GM12878 (cell line): Measurements from ENCODE around the gene TRIM74. TPM values are rescaled to one million over a fixed set of nuclear protein-coding genes. Genes with fewer than 3 reads are reported as not detected.

ENCODE experiments used
- ATAC-seq: fragments of 200-7000 bp; cut with Tn5 transposase; 3 replicates; pipeline ENCODE4 v1.9.1; 2020; ENCODE audit warnings: mild to moderate bottlenecking, moderate library complexity
- BruUV-seq: library from RNA; stranded (reverse); fragments of 400-500 nt; replicated peaks from 2 replicates; lab custom pipeline; 2021; lab: Mats Ljungman, UMichigan
- CTCF ChIA-PET: fragments of 300-600 bp; sonication (Branson Sonifier 250); formaldehyde crosslinking; extraction: SDS; loops from one replicate; lab custom pipeline; 2021; ENCODE audit warnings: inconsistent platforms; lab: Yijun Ruan, JAX
- POLR2A ChIA-PET: fragments of 350-600 bp; formaldehyde crosslinking; extraction: SDS; loops from one replicate; lab custom pipeline; 2021; ENCODE audit warnings: inconsistent platforms; lab: Charles Lee
- RAD21 ChIA-PET: fragments of 300-600 bp; sonication (Branson Sonifier 250); formaldehyde crosslinking; loops from one replicate; lab custom pipeline; 2023; ENCODE audit warnings: antibody characterized with exemption; ENCODE audit not compliant: unreplicated experiment; lab: Charles Lee
- SMC1A ChIA-PET: fragments of 300-600 bp; sonication (Branson Sonifier 250); formaldehyde crosslinking; loops from one replicate; lab custom pipeline; 2023; ENCODE audit not compliant: unreplicated experiment, uncharacterized antibody; lab: Charles Lee
- DNase-seq: peaks from one replicate; pipeline ENCODE4 v3.0.0-alpha.2; 2011; ENCODE audit warnings: low read depth, low spot score
- FAIRE-seq: peaks from 3 replicates; lab custom pipeline; 2011; peaks lifted over from hg19 to GRCh38; lab: Jason Lieb, UNC
- H2AFZ ChIP-seq: 2 replicates; pipeline ENCODE4 v1.6.0; 2011; ENCODE audit warnings: low read depth, low read length, control low read depth; ENCODE audit not compliant: control insufficient read depth
- H3K27ac ChIP-seq: 2 replicates; pipeline ENCODE4 v1.5.1; 2011; ENCODE audit warnings: control low read depth; ENCODE audit not compliant: control insufficient read depth, insufficient read depth
- H3K27me3 ChIP-seq, 2 experiments: replicated peaks in 1 of 2; 2 replicates each; pipeline versions ENCODE4 v1.6.0 to v1.6.1; 2011; ENCODE audit warnings: low read length in 1 of 2; ENCODE audit not compliant: control insufficient read depth in 2 of 2, insufficient read depth in 2 of 2
- H3K36me3 ChIP-seq, 2 experiments: 2 replicates each; pipeline ENCODE4 v1.5.1; 2011; ENCODE audit warnings: low read length in 1 of 2; ENCODE audit not compliant: control insufficient read depth in 2 of 2, insufficient read depth in 2 of 2
- H3K4me1 ChIP-seq: 2 replicates; pipeline ENCODE4 v1.6.1; 2011; ENCODE audit warnings: mild to moderate bottlenecking, low read length, moderate library complexity, mixed read lengths; ENCODE audit not compliant: control insufficient read depth, insufficient read depth
- H3K4me2 ChIP-seq: 2 replicates; pipeline ENCODE4 v1.6.0; 2011; ENCODE audit warnings: control low read depth; ENCODE audit not compliant: control insufficient read depth, insufficient read depth
- H3K4me3 ChIP-seq: fragments of 200-600 bp; sonication (generic); 2 replicates; pipeline ENCODE4 v1.5.1; 2016
- H3K79me2 ChIP-seq: 2 replicates; pipeline ENCODE4 v1.6.0; 2011; ENCODE audit warnings: low read length; ENCODE audit not compliant: control insufficient read depth, insufficient read depth
- H3K9ac ChIP-seq: 2 replicates; pipeline ENCODE4 v1.8.0; 2011; ENCODE audit warnings: low read length, control low read depth, mixed read lengths; ENCODE audit not compliant: control insufficient read depth, insufficient read depth
- H3K9me3 ChIP-seq: replicated peaks from 3 replicates; pipeline ENCODE4 v1.5.1; 2011; ENCODE audit warnings: mild to moderate bottlenecking, low read length; ENCODE audit not compliant: control insufficient read depth, insufficient read depth
- H4K20me1 ChIP-seq: 2 replicates; pipeline ENCODE4 v1.6.0; 2011; ENCODE audit not compliant: control insufficient read depth, insufficient read depth
- BHLHE40 ChIP-seq, 2 experiments: fragments of 450-650 bp in 1 of 2; IDR thresholded peaks; 2 replicates each; pipeline ENCODE4 v1.6.1; 2011 to 2017; ENCODE audit warnings: low read depth in 2 of 2, borderline replicate concordance in 1 of 2, improper control_type of control experiment in 1 of 2, low read length in 1 of 2, mild to moderate bottlenecking in 1 of 2
- CHD2 ChIP-seq: IDR thresholded peaks from 2 replicates; pipeline ENCODE4 v1.6.1; 2011; ENCODE audit warnings: low read depth, low read length, improper control_type of control experiment, borderline replicate concordance
- HDGF ChIP-seq: fragments of 450-650 bp; IDR thresholded peaks from 2 replicates; pipeline ENCODE4 v1.6.1; 2016; ENCODE audit warnings: antibody characterized with exemption
- MYC ChIP-seq: IDR thresholded peaks from 2 replicates; pipeline ENCODE4 v1.6.1; 2011; ENCODE audit warnings: mild to moderate bottlenecking, low read length, moderate library complexity, inconsistent platforms; ENCODE audit not compliant: insufficient read depth, insufficient replicate concordance, insufficient read length, severe bottlenecking
- STAT3 ChIP-seq: IDR thresholded peaks from 2 replicates; pipeline ENCODE4 v1.6.1; 2011; ENCODE audit warnings: low read depth, low read length, improper control_type of control experiment
- TBL1XR1 ChIP-seq: IDR thresholded peaks from 2 replicates; pipeline ENCODE4 v1.6.1; 2012; ENCODE audit warnings: low read depth, low read length, improper control_type of control experiment
- WGBS: methylation state at CpG from one replicate; pipeline ENCODE4 v1.1.6; 2016; ENCODE audit warnings: low lambda C conversion rate; ENCODE audit not compliant: insufficient replicate concordance, insufficient coverage; ENCODE audit errors: missing lambda C conversion rate; 5-methylcytosine and 5-hydroxymethylcytosine counted together
- in situ Hi-C: fragments of 300-500 bp; cut with MboI; formaldehyde crosslinking; loops from 9 replicates; pipeline ENCODE4 v1.14.3; 2018; ENCODE audit warnings: mixed read lengths
- intact Hi-C: fragments of 100-400 bp; cut with micrococcal nuclease; formaldehyde crosslinking; loops from one replicate; pipeline ENCODE4 v1.14.2; 2022; ENCODE audit not compliant: unreplicated experiment
- polyA plus RNA-seq, 11 experiments: library from polyadenylated mRNA; depleted of rRNA in 4 of 11; unstranded in 6 of 11; stranded (reverse) in 5 of 11; fragments of >200 nt; fragmentation: Nextera tagmentation in 4 of 11; fragmentation: Illumina TruSeq in 1 of 11; extraction: Ambion mirVana in 4 of 11; extraction: Trizol in 1 of 11; gene quantifications; 1 replicate in 1 of 11; 2 replicates in 10 of 11; pipeline versions ENCODE4 v1.2.1 to v1.2.3, GENCODE V29; 2011 to 2016; ENCODE audit warnings: inconsistent platforms in 2 of 11, missing spikeins in 2 of 11, low read depth in 1 of 11
- total RNA-seq, 4 experiments: library from RNA; depleted of rRNA in 3 of 4; stranded (reverse); fragments of >200 nt in 3 of 4; fragmentation: Illumina TruSeq in 1 of 4; extraction: Trizol in 1 of 4; gene quantifications; 2 replicates each; pipeline versions ENCODE4 v1.2.1 to v1.2.3, GENCODE V29; 2013 to 2021

TRIM74 gene
- total and polyA plus RNA-seq, 10 of the 15 experiments (the other 5 are each of a cell fraction or from before 2014, with no cell fraction given) = 0.10 to 0.48 (median 0.21) TPM; not detected in 6

- no peak for TF ChIP-seq CHD2
- TF ChIP-seq TBL1XR1 = no peak
- TF ChIP-seq BHLHE40 (IDR thresholded peaks at IDR 0.05; ENCODE audit: borderline replicate concordance in 1 of 2, low read depth in 2 of 2, low read length in 1 of 2) = no peak
- no peak for TF ChIP-seq HDGF
- TF ChIP-seq STAT3 = no peak
- TF ChIP-seq MYC = no peak
- Histone ChIP-seq H2AFZ (no peak overlapping the region), H3K9me3 (no peaks in the 10 kb centered on the region), H3K36me3 (peaks cover 4% of the 10 kb centered on the region in 2 experiments; a peak in 3 of 4 replicates), H3K4me3 (no peak overlapping the region), H3K4me1 (no peaks in the 10 kb centered on the region), H4K20me1 (no peaks in the 10 kb centered on the region), H3K4me2 (no peak overlapping the region), H3K27ac (no peak overlapping the region), H3K27me3 (no peaks in the 10 kb centered on the region), H3K9ac (no peak overlapping the region), H3K79me2 (peaks cover 5% of the 10 kb centered on the region)
- in situ Hi-C loops (no loop called here), intact Hi-C loops (no loop called here)
- ChIA-PET RAD21 (no interaction called here), POLR2A (interaction anchor here (0.5 kb wide), 1 partner anchor 85 kb away, joined by 7 read pairs; no protein-coding TSS in a partner anchor), SMC1A (no interaction called here), CTCF (no interaction called here)
- ATAC-seq (no peak), FAIRE-seq (no peak), DNase-seq (no peak)
- 82% methylated on average over 4 of the region's 4 CpGs for WGBS
- BruUV-seq = no TSS peak
These were observed 50.0 kb downstream of the TRIM74 start for GRCh38 chr7:72919256-72919775.
